C4-2B (cell line): ENCODE results near the gene LMAN1L.

Experiments
- CTCF ChIP-seq: fragments of 450-650 bp; conservative IDR thresholded peaks from 2 replicates; pipeline ENCODE4 v1.5.1; 2017; ENCODE audit warnings: mild to moderate bottlenecking
- ZFX ChIP-seq: fragments of 450-650 bp; IDR thresholded peaks from 2 replicates; pipeline ENCODE4 v1.6.1; 2017

DNA sequence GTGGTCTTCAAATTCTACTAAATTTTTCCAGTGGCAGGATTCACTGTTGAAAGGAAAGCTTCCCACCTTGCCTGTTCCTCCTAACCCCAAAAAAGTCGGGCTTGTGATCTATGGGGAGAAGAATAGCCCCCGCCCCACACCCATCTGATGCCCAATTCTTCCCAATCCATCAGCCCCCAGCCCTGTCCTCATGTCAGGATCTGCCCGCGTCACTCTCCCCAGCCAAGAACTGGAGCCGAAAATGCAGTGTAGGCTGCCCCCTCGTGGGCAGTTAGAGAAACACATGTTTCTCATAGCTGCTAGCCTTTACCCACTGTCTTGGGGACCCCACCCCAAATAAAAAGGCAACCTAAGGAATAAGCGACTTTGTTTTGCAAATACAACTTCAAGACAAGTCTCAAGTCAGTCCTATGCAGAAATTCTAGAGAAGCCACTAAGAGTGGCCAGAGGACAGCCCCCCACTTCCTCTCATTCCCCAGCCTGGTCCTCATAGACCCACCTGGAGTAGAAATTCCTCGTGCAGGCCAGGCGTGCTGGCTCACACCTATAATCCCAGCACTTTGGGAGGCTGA lies 43.8 kb upstream of the LMAN1L start:
- TF ChIP-seq CTCF (peak; percentile 90), ZFX (no peak)
